Measurements from ENCODE around the gene TRAPPC4.
A peak's percentile ranks its signal among the peaks of the same experiment; 100 is the strongest.
"Not testable (repeated sequence)": the region's sequence is repeated elsewhere in the genome, so short reads cannot be mapped to it uniquely, and the experiment has no call there.

Gene TRAPPC4

DNA sequence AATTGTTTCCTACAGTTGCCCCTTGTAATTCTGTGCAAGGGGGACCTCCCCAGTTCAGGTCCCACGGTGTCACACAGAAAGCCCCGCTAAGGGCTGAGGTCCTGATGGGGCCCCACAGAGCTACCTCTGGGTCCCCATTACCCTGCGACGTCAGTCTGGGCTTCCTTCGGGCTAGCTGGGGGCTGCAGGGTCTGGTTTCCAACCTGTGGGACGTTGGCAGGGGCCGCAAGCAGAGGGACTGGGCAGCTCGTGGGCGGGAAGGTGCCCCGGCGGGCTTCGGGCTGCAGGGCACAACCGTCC, 11.4 kb downstream of the TRAPPC4 start:
- no peak for TF ChIP-seq GABPA (IDR thresholded peaks at IDR 0.05; ENCODE audit: low read depth)
- TF ChIP-seq POLR2AphosphoS5 (IDR thresholded peaks at IDR 0.05; ENCODE audit: low read depth): no peak
- TF ChIP-seq CTCF (IDR thresholded peaks at IDR 0.05; ENCODE audit: insufficient read depth, low read length): no peak
- no peak for TF ChIP-seq REST (IDR thresholded peaks at IDR 0.05; ENCODE audit: insufficient replicate concordance, low read depth)
- no peak for TF ChIP-seq SPI1 (IDR thresholded peaks at IDR 0.05; ENCODE audit: borderline replicate concordance, low read depth)
- Histone ChIP-seq H3K4me3 (replicated peaks; ENCODE audit: insufficient read depth, low read length) (peak overlapping the region; percentile 74), H3K27ac (replicated peaks) (peak overlapping the region; percentile 87), H3K27me3 (ENCODE audit: insufficient read depth, poor library complexity, severe bottlenecking) (no peaks in the 10 kb centered on the region)
- DNase-seq (ENCODE audit: low read depth in 1 of 2, low spot score in 1 of 2): no peak

GRCh38 chr11:119030329-119031047, 11.9 kb downstream of the TRAPPC4 start, which contains the start of gene SLC37A4:
TSS of gene SLC37A4 (minus strand) at chr11:119030877.
- Histone ChIP-seq H3K27ac (replicated peaks) (peak within 1 kb of the TSS; percentile 87), H3K27me3 (ENCODE audit: insufficient read depth, poor library complexity, severe bottlenecking) (no peaks in the 10 kb centered on the region), H3K4me3 (replicated peaks; ENCODE audit: insufficient read depth, low read length) (peak within 1 kb of the TSS; percentile 74)
- peak; percentile 97 to 99 for DNase-seq (ENCODE audit: low read depth in 1 of 2, low spot score in 1 of 2)
- TF ChIP-seq SPI1 (IDR thresholded peaks at IDR 0.05; ENCODE audit: borderline replicate concordance, low read depth) (no peak), POLR2AphosphoS5 (IDR thresholded peaks at IDR 0.05; ENCODE audit: low read depth) (peak; percentile 41)

- no peaks in the 10 kb centered on the region for H3K27me3 ChIP-seq (ENCODE audit: insufficient read depth, poor library complexity, severe bottlenecking)
- DNase-seq (ENCODE audit: low read depth in 1 of 2, low spot score in 1 of 2): no peak
- H3K4me3 ChIP-seq (replicated peaks; ENCODE audit: insufficient read depth, low read length): no peak overlapping the region
- no peak for TF ChIP-seq GABPA (IDR thresholded peaks at IDR 0.05; ENCODE audit: low read depth)
- TF ChIP-seq SPI1 (IDR thresholded peaks at IDR 0.05; ENCODE audit: borderline replicate concordance, low read depth): no peak
- no peak for TF ChIP-seq POLR2AphosphoS5 (IDR thresholded peaks at IDR 0.05; ENCODE audit: low read depth)
- no peak for TF ChIP-seq REST (IDR thresholded peaks at IDR 0.05; ENCODE audit: insufficient replicate concordance, low read depth)
- H3K27ac ChIP-seq (replicated peaks): no peak overlapping the region
Measured at GRCh38 chr11:119031912-119032280, 13.3 kb downstream of the TRAPPC4 start.

DNA sequence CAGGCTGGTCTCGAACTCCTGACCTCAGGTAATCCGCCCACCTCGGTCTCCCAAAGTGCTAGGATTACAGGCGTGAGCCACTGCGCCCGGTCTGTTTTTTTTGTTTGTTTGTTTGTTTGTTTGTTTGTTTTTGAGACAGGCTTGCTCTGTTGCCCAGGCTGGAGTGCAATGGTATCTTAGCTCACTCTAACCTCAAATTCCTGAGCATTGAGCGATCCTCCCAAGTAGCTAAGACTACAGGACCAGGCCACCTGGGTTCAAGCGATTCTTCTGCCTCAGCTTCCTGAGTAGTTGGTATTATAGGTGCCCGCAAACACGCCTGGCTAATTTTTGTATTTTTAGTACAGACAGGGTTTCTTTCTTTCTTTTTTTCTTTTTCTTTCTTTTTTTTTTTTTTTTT, 14.9 kb downstream of the TRAPPC4 start:
- H3K27me3 ChIP-seq (ENCODE audit: insufficient read depth, poor library complexity, severe bottlenecking); H3K4me3 ChIP-seq (replicated peaks; ENCODE audit: insufficient read depth, low read length); DNase-seq (ENCODE audit: low read depth in 1 of 2, low spot score in 1 of 2); H3K27ac ChIP-seq (replicated peaks): not testable (repeated sequence)

GRCh38 chr11:119034813-119035212, 16.2 kb downstream of the TRAPPC4 start:
- no peaks in the 10 kb centered on the region for H3K27me3 ChIP-seq (ENCODE audit: insufficient read depth, poor library complexity, severe bottlenecking)

More at GRCh38 chr11:119034813-119035212, 16.2 kb downstream of the TRAPPC4 start:
- no peak overlapping the region for H3K4me3 ChIP-seq (replicated peaks; ENCODE audit: insufficient read depth, low read length)
- no peak overlapping the region for H3K27ac ChIP-seq (replicated peaks)
- TF ChIP-seq POLR2AphosphoS5 (IDR thresholded peaks at IDR 0.05; ENCODE audit: low read depth) (no peak), CTCF (IDR thresholded peaks at IDR 0.05; ENCODE audit: insufficient read depth, low read length) (no peak), GABPA (IDR thresholded peaks at IDR 0.05; ENCODE audit: low read depth) (no peak), REST (IDR thresholded peaks at IDR 0.05; ENCODE audit: insufficient replicate concordance, low read depth) (no peak), SPI1 (IDR thresholded peaks at IDR 0.05; ENCODE audit: borderline replicate concordance, low read depth) (no peak)
- no peak for DNase-seq (ENCODE audit: low read depth in 1 of 2, low spot score in 1 of 2)

All from HL-60 (cell line).